ENCODE measurements around the gene CASZ1.

- TF ChIP-seq CTCF (IDR thresholded peaks at IDR 0.05) (no peak), ZFX (IDR thresholded peaks at IDR 0.05; ENCODE audit: borderline replicate concordance) (no peak)
These were observed 156.5 kb downstream of the CASZ1 start for GRCh38 chr1:10639775-10640578.
